Heart left ventricle (tissue), 13 donors: ENCODE results near the gene SHISA5.
"Not testable (repeated sequence)": the region's sequence is repeated elsewhere in the genome, so short reads cannot be mapped to it uniquely, and the experiment has no call there.

ENCODE experiments used
- POLR2A ChIP-seq, 2 donors: fragments of 450-650 bp; IDR thresholded peaks; one replicate each; pipeline ENCODE4 v1.6.1; 2017; ENCODE audit warnings: antibody characterized with exemption in 2 of 2, mild to moderate bottlenecking in 2 of 2, moderate library complexity in 2 of 2
- TF ChIP-seq, protein P1 (sequence below), 12 donors: fragments of 200-600 bp; sonication (generic) in 4 of 12; IDR thresholded peaks; one replicate each; pipeline versions ENCODE4 v1.5.0 to v1.8.0; 2018 to 2022; ENCODE audit warnings: antibody characterized with exemption in 12 of 12, mild to moderate bottlenecking in 5 of 12
- donor health status: ischemic (EF 13 %, LVEDD 7.1; RV severe dilation, severe dysfunction).
- donor health status: DM: no; HTN: yes; CAD: no.
- donor health status: DM: no; HTN: no; CAD: no.
- donor health status: ischemic (EF 25% LVEDD 6.9; RV normal size, moderate dysfunction).
- donor health status: ischemic (EF 25% LVEDD 5.7; RV mildly dilated, moderate dysfunction).
- donor health status: ischemic (EF 35%, LVEDD 5.7; RV mildly dilated, moderate dysfunction).
- donor health status: nonischemic (EF 11% LVEDD 7.7; RV severe dilation, severe dysfunction).
- donor health status: DM: yes; HTN: yes; CAD: no.
- donor health status: PGD.
- donor health status: ischemic (EF 29% LVEDD 5.4; RV normal size, mild dysfunction).
- donor health status: nonischemic (EF 23%, LVEDD 6.1; RV moderate dilation, normal function).

DNA sequence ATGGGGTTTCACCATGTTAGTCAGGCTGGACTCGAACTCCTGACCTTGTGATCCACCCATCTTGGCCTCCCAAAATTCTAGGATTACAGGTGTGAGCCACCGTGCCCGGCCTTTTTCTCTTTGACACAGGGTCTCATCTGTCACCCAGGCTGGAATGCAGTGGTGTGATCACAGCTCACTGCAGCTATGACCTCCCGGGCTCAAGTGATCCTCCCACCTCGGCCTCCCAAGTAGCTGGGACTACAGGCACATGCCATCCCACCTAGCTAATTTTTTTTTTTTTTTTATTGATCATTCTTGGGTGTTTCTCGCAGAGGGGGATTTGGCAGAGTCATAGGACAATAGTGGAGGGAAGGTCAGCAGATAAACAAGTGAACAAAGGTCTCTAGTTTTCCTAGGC, 21.2 kb downstream of the SHISA5 start:
- TF ChIP-seq, protein P1, sequence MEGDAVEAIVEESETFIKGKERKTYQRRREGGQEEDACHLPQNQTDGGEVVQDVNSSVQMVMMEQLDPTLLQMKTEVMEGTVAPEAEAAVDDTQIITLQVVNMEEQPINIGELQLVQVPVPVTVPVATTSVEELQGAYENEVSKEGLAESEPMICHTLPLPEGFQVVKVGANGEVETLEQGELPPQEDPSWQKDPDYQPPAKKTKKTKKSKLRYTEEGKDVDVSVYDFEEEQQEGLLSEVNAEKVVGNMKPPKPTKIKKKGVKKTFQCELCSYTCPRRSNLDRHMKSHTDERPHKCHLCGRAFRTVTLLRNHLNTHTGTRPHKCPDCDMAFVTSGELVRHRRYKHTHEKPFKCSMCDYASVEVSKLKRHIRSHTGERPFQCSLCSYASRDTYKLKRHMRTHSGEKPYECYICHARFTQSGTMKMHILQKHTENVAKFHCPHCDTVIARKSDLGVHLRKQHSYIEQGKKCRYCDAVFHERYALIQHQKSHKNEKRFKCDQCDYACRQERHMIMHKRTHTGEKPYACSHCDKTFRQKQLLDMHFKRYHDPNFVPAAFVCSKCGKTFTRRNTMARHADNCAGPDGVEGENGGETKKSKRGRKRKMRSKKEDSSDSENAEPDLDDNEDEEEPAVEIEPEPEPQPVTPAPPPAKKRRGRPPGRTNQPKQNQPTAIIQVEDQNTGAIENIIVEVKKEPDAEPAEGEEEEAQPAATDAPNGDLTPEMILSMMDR (IDR thresholded peaks at IDR 0.05), result not testable (repeated sequence)
- TF ChIP-seq POLR2A (IDR thresholded peaks at IDR 0.05), result not testable (repeated sequence)
